B cell (primary cell): ENCODE measurements around the gene TNF. TPM values are rescaled to one million over a fixed set of nuclear protein-coding genes. Genes with fewer than 3 reads are reported as not detected.

Source experiments
- ATAC-seq: fragments of 200-7000 bp; cut with Tn5 transposase; one replicate; pipeline ENCODE4 v1.10.0; 2021; ENCODE audit warnings: low read depth, mild to moderate bottlenecking, moderate number of reproducible peaks, moderate library complexity
- CTCF ChIA-PET: fragments of 350-600 bp; sonication (Branson Sonifier 250); formaldehyde crosslinking; loops from one replicate; lab custom pipeline; 2021; ENCODE audit warnings: antibody characterized with exemption, inconsistent platforms; lab: Charles Lee
- POLR2A ChIA-PET: fragments of 350-600 bp; sonication (Branson Sonifier 250); formaldehyde crosslinking; loops from one replicate; lab custom pipeline; 2021; ENCODE audit warnings: antibody characterized with exemption; lab: Charles Lee
- DNase-seq: peaks from one replicate; pipeline ENCODE4 v3.0.0; 2013
- H2AFZ ChIP-seq: 2 replicates; pipeline ENCODE4 v1.6.1; 2012; ENCODE audit warnings: mild to moderate bottlenecking, low read depth, low read length; ENCODE audit not compliant: insufficient read depth, poor library complexity, severe bottlenecking
- H3K27ac ChIP-seq, 2 donors: 1 replicate in 1 of 2; 2 replicates in 1 of 2; pipeline ENCODE4 v1.5.1; 2012 to 2013; ENCODE audit warnings: low read length in 2 of 2, mild to moderate bottlenecking in 2 of 2, moderate library complexity in 1 of 2
- H3K27me3 ChIP-seq, 4 experiments: fragments of 200-600 bp in 1 of 4; sonication (generic) in 1 of 4; replicated peaks in 1 of 4; 1 replicate in 2 of 4; 2 replicates in 2 of 4; pipeline versions ENCODE4 v1.6.1 to v1.7.0; 2013 to 2016; ENCODE audit warnings: low read length in 3 of 4, mild to moderate bottlenecking in 2 of 4, mixed read lengths in 1 of 4, moderate library complexity in 1 of 4; ENCODE audit not compliant: insufficient read depth in 4 of 4, control insufficient read depth in 3 of 4; ENCODE audit errors: control extremely low read depth in 1 of 4
- H3K36me3 ChIP-seq, 2 experiments: replicated peaks in 1 of 2; 1 replicate in 1 of 2; 2 replicates in 1 of 2; pipeline versions ENCODE4 v1.6.1 to v1.7.1; 2013; ENCODE audit warnings: low read length in 1 of 2; ENCODE audit not compliant: insufficient read depth in 2 of 2, control insufficient read depth in 1 of 2; ENCODE audit errors: control extremely low read depth in 1 of 2, extremely low read depth in 1 of 2
- H3K4me1 ChIP-seq, 2 donors: fragments of 200-600 bp in 1 of 2; sonication (generic) in 1 of 2; 1 replicate in 1 of 2; 2 replicates in 1 of 2; pipeline versions ENCODE4 v1.5.1 to v1.6.1; 2013 to 2017; ENCODE audit warnings: low read length in 2 of 2; ENCODE audit not compliant: control insufficient read depth in 2 of 2, insufficient read depth in 2 of 2
- H3K4me2 ChIP-seq: replicated peaks from 2 replicates; pipeline ENCODE3; 2012; ENCODE audit warnings: mild to moderate bottlenecking, low read depth, low read length; ENCODE audit not compliant: poor library complexity, severe bottlenecking
- H3K4me3 ChIP-seq, 5 experiments: fragments of 200-600 bp in 1 of 5; sonication (generic) in 1 of 5; 1 replicate in 3 of 5; 2 replicates in 2 of 5; pipeline versions ENCODE4 v1.5.1 to v1.7.0; 2011 to 2016; ENCODE audit warnings: low read length in 4 of 5, mild to moderate bottlenecking in 4 of 5, low read depth in 2 of 5, control low read depth in 1 of 5, moderate library complexity in 1 of 5; ENCODE audit not compliant: insufficient read depth in 1 of 5; ENCODE audit errors: control extremely low read depth in 1 of 5, extremely low read depth in 1 of 5
- H3K79me2 ChIP-seq: fragments of 200-600 bp; sonication (generic); one replicate; pipeline ENCODE4 v1.6.0; 2016; ENCODE audit warnings: low read length; ENCODE audit not compliant: control insufficient read depth, insufficient read depth
- H3K9ac ChIP-seq: fragments of 200-600 bp; sonication (generic); 2 replicates; pipeline ENCODE4 v1.6.1; 2017; ENCODE audit warnings: mild to moderate bottlenecking, low read length, moderate library complexity
- H3K9me3 ChIP-seq, 3 donors: one replicate each; pipeline versions ENCODE4 v1.6.1 to v1.7.1; 2013; ENCODE audit warnings: low read length in 2 of 3; ENCODE audit not compliant: control insufficient read depth in 2 of 3, insufficient read depth in 1 of 3; ENCODE audit errors: control extremely low read depth in 1 of 3
- H4K20me1 ChIP-seq: 2 replicates; pipeline ENCODE4 v1.6.0; 2012; ENCODE audit warnings: mild to moderate bottlenecking, low read length; ENCODE audit not compliant: insufficient read depth, control insufficient read depth, poor library complexity, severe bottlenecking
- H3K27ac Mint-ChIP-seq: one replicate; pipeline ENCODE4 v1.8.0; 2021; ENCODE audit warnings: mixed read lengths
- H3K27me3 Mint-ChIP-seq: one replicate; pipeline ENCODE4 v1.8.0; 2021; ENCODE audit warnings: mixed read lengths
- H3K4me1 Mint-ChIP-seq: one replicate; pipeline ENCODE4 v1.8.0; 2021; ENCODE audit warnings: mixed read lengths
- H3K4me3 Mint-ChIP-seq: one replicate; pipeline ENCODE4 v1.8.0; 2021; ENCODE audit warnings: mixed read lengths
- H3K9me3 Mint-ChIP-seq: one replicate; pipeline ENCODE4 v1.8.0; 2022; ENCODE audit warnings: mixed read lengths; ENCODE audit not compliant: insufficient read depth
- CTCF ChIP-seq: fragments of 200-600 bp; IDR thresholded peaks from one replicate; pipeline ENCODE4 v1.8.0; 2022; ENCODE audit warnings: antibody characterized with exemption, mild to moderate bottlenecking
- EZH2 ChIP-seq: IDR thresholded peaks from 2 replicates; pipeline ENCODE4 v1.6.1; 2012; ENCODE audit warnings: borderline replicate concordance, low read depth, mild to moderate bottlenecking, moderate library complexity, low read length; ENCODE audit not compliant: insufficient read depth, poor library complexity, severe bottlenecking
- WGBS: methylation state at CpG from one replicate; pipeline ENCODE4 v1.1.5; 2013; ENCODE audit warnings: missing lambda C conversion rate; ENCODE audit not compliant: insufficient coverage; 5-methylcytosine and 5-hydroxymethylcytosine counted together
- intact Hi-C: fragments of 100-400 bp; cut with micrococcal nuclease; formaldehyde crosslinking; loops from one replicate; pipeline ENCODE4 v1.10.0; 2022
- polyA plus RNA-seq: library from polyadenylated mRNA; depleted of rRNA; stranded (reverse); fragments of >200 nt; gene quantifications from 2 replicates; pipeline ENCODE4 v1.2.3, GENCODE V29; 2012
- total RNA-seq, 2 donors: library from RNA; stranded (reverse); fragments of 120-200 nt in 1 of 2; gene quantifications; 1 replicate in 1 of 2; 2 replicates in 1 of 2; pipeline versions ENCODE4 v1.2.3 to v1.2.4, GENCODE V29; 2013 to 2022

The TNF gene
- total and polyA plus RNA-seq, 2 donors (not counting 1 experiment from before 2014, with no cell fraction given) = 21.9 to 22.2 TPM

GRCh38 chr6:31582230-31582643 is 6.9 kb downstream of the TNF start, which contains the start of gene LTB:
TSS of gene LTB (minus strand) at chr6:31582424. CDS start at chr6:31582417, 7 bp downstream.
- H3K79me2 ChIP-seq = peaks cover 66% of the 10 kb centered on the region
- 0% methylated on average over 1 of the region's 3 CpGs for WGBS

More at GRCh38 chr6:31582230-31582643, 6.9 kb downstream of the TNF start, which contains the start of gene LTB:
- ChIA-PET CTCF (interaction anchor here (0.7 to 35.3 kb wide), 8 partner anchors 8 to 248 kb away, joined by 3 to 2241 read pairs (median 6); partner anchors contain the start of genes ATP6V1G2, DDX39B, LST1 and LTA), POLR2A (interaction anchor here (1.0 to 42.6 kb wide), 5 partner anchors 3 to 70 kb away, joined by 3 to 1450 read pairs (median 34); partner anchors contain the start of genes ATP6V1G2, BAG6, DDX39B and LST1)
- peak within 1 kb of the TSS; percentile 99 for H3K27ac Mint-ChIP-seq
- intact Hi-C loops = loop anchor here (1.0 kb wide), 1 partner anchor 11 kb away; the partner anchor contains the start of gene NCR3
- H3K4me3 Mint-ChIP-seq = peak within 1 kb of the TSS; percentile 98
- peaks cover 0 to 33% of the 10 kb centered on the region in 2 experiments for H3K36me3 ChIP-seq
- ATAC-seq = peak; percentile 60
- no peaks in the 10 kb centered on the region for H3K27me3 Mint-ChIP-seq
- peaks cover 82% of the 10 kb centered on the region for H3K4me1 Mint-ChIP-seq
- peak within 1 kb of the TSS; percentile 83 to 100 (median 96) for H3K4me3 ChIP-seq
- peaks cover 22% of the 10 kb centered on the region for H4K20me1 ChIP-seq
- peak within 1 kb of the TSS; percentile 88 for H3K4me2 ChIP-seq
- no peaks in the 10 kb centered on the region for H3K9me3 Mint-ChIP-seq
- H3K9me3 ChIP-seq = no peaks in the 10 kb centered on the region
- peak within 1 kb of the TSS; percentile 97 for H3K9ac ChIP-seq
- no peak for TF ChIP-seq EZH2
- no peak for TF ChIP-seq CTCF
- peaks cover 76 to 83% of the 10 kb centered on the region in 2 donors for H3K4me1 ChIP-seq
- H2AFZ ChIP-seq = peak within 1 kb of the TSS; percentile 55
- no peaks in the 10 kb centered on the region for H3K27me3 ChIP-seq
- peak within 1 kb of the TSS; percentile 95 to 97 for H3K27ac ChIP-seq
- DNase-seq = peak; percentile 80
